GM12878 (cell line): Measurements from ENCODE around the gene STX7. TPM values are rescaled to one million over a fixed set of nuclear protein-coding genes. Genes with fewer than 3 reads are reported as not detected.

Source experiments
- ATAC-seq: fragments of 200-7000 bp; cut with Tn5 transposase; 3 replicates; pipeline ENCODE4 v1.9.1; 2020; ENCODE audit warnings: mild to moderate bottlenecking, moderate library complexity
- BruUV-seq: library from RNA; stranded (reverse); fragments of 400-500 nt; replicated peaks from 2 replicates; lab custom pipeline; 2021; lab: Mats Ljungman, UMichigan
- CTCF ChIA-PET: fragments of 300-600 bp; sonication (Branson Sonifier 250); formaldehyde crosslinking; extraction: SDS; loops from one replicate; lab custom pipeline; 2021; ENCODE audit warnings: inconsistent platforms; lab: Yijun Ruan, JAX
- POLR2A ChIA-PET: fragments of 350-600 bp; formaldehyde crosslinking; extraction: SDS; loops from one replicate; lab custom pipeline; 2021; ENCODE audit warnings: inconsistent platforms; lab: Charles Lee
- RAD21 ChIA-PET: fragments of 300-600 bp; sonication (Branson Sonifier 250); formaldehyde crosslinking; loops from one replicate; lab custom pipeline; 2023; ENCODE audit warnings: antibody characterized with exemption; ENCODE audit not compliant: unreplicated experiment; lab: Charles Lee
- SMC1A ChIA-PET: fragments of 300-600 bp; sonication (Branson Sonifier 250); formaldehyde crosslinking; loops from one replicate; lab custom pipeline; 2023; ENCODE audit not compliant: unreplicated experiment, uncharacterized antibody; lab: Charles Lee
- DNase-seq: peaks from one replicate; pipeline ENCODE4 v3.0.0-alpha.2; 2011; ENCODE audit warnings: low read depth, low spot score
- FAIRE-seq: peaks from 3 replicates; lab custom pipeline; 2011; peaks lifted over from hg19 to GRCh38; lab: Jason Lieb, UNC
- H2AFZ ChIP-seq: 2 replicates; pipeline ENCODE4 v1.6.0; 2011; ENCODE audit warnings: low read depth, low read length, control low read depth; ENCODE audit not compliant: control insufficient read depth
- H3K27ac ChIP-seq: 2 replicates; pipeline ENCODE4 v1.5.1; 2011; ENCODE audit warnings: control low read depth; ENCODE audit not compliant: control insufficient read depth, insufficient read depth
- H3K27me3 ChIP-seq, 2 experiments: replicated peaks in 1 of 2; 2 replicates each; pipeline versions ENCODE4 v1.6.0 to v1.6.1; 2011; ENCODE audit warnings: low read length in 1 of 2; ENCODE audit not compliant: control insufficient read depth in 2 of 2, insufficient read depth in 2 of 2
- H3K36me3 ChIP-seq, 2 experiments: 2 replicates each; pipeline ENCODE4 v1.5.1; 2011; ENCODE audit warnings: low read length in 1 of 2; ENCODE audit not compliant: control insufficient read depth in 2 of 2, insufficient read depth in 2 of 2
- H3K4me1 ChIP-seq: 2 replicates; pipeline ENCODE4 v1.6.1; 2011; ENCODE audit warnings: mild to moderate bottlenecking, low read length, moderate library complexity, mixed read lengths; ENCODE audit not compliant: control insufficient read depth, insufficient read depth
- H3K4me2 ChIP-seq: 2 replicates; pipeline ENCODE4 v1.6.0; 2011; ENCODE audit warnings: control low read depth; ENCODE audit not compliant: control insufficient read depth, insufficient read depth
- H3K4me3 ChIP-seq: fragments of 200-600 bp; sonication (generic); 2 replicates; pipeline ENCODE4 v1.5.1; 2016
- H3K79me2 ChIP-seq: 2 replicates; pipeline ENCODE4 v1.6.0; 2011; ENCODE audit warnings: low read length; ENCODE audit not compliant: control insufficient read depth, insufficient read depth
- H3K9ac ChIP-seq: 2 replicates; pipeline ENCODE4 v1.8.0; 2011; ENCODE audit warnings: low read length, control low read depth, mixed read lengths; ENCODE audit not compliant: control insufficient read depth, insufficient read depth
- H3K9me3 ChIP-seq: replicated peaks from 3 replicates; pipeline ENCODE4 v1.5.1; 2011; ENCODE audit warnings: mild to moderate bottlenecking, low read length; ENCODE audit not compliant: control insufficient read depth, insufficient read depth
- H4K20me1 ChIP-seq: 2 replicates; pipeline ENCODE4 v1.6.0; 2011; ENCODE audit not compliant: control insufficient read depth, insufficient read depth
- CEBPZ ChIP-seq: fragments of 150-350 bp; IDR thresholded peaks from 2 replicates; pipeline ENCODE4 v1.6.1; 2016; ENCODE audit warnings: low read depth, low read length
- CHD4 ChIP-seq: fragments of 200-600 bp; sonication (generic); IDR thresholded peaks from 2 replicates; pipeline ENCODE4 v1.6.1; 2016; ENCODE audit warnings: mild to moderate bottlenecking
- E2F8 ChIP-seq: fragments of 450-650 bp; IDR thresholded peaks from 2 replicates; pipeline ENCODE4 v1.6.1; 2018; ENCODE audit warnings: mild to moderate bottlenecking, low read depth, moderate library complexity; ENCODE audit not compliant: partially characterized antibody
- FOS ChIP-seq: IDR thresholded peaks from 3 replicates; pipeline ENCODE4 v1.6.1; 2011; ENCODE audit warnings: borderline replicate concordance; ENCODE audit not compliant: insufficient read length; ENCODE audit errors: extremely low read depth
- RBBP5 ChIP-seq: fragments of 200-600 bp; sonication (generic); conservative IDR thresholded peaks from 2 replicates; pipeline ENCODE4 v1.6.1; 2016
- TCF7 ChIP-seq: IDR thresholded peaks from 2 replicates; pipeline ENCODE4 v1.6.1; 2014; ENCODE audit warnings: antibody characterized with exemption, borderline replicate concordance
- ZBTB4 ChIP-seq: fragments of 450-650 bp; formaldehyde crosslinking; IDR thresholded peaks from 2 replicates; pipeline ENCODE4 v1.4.0; 2022; ENCODE audit warnings: mild to moderate bottlenecking, moderate library complexity
- ZBTB40 ChIP-seq: fragments of 450-650 bp; IDR thresholded peaks from 2 replicates; pipeline ENCODE4 v1.6.1; 2016; ENCODE audit warnings: mild to moderate bottlenecking, moderate library complexity, borderline replicate concordance
- WGBS: methylation state at CpG from one replicate; pipeline ENCODE4 v1.1.6; 2016; ENCODE audit warnings: low lambda C conversion rate; ENCODE audit not compliant: insufficient replicate concordance, insufficient coverage; ENCODE audit errors: missing lambda C conversion rate; 5-methylcytosine and 5-hydroxymethylcytosine counted together
- in situ Hi-C: fragments of 300-500 bp; cut with MboI; formaldehyde crosslinking; loops from 9 replicates; pipeline ENCODE4 v1.14.3; 2018; ENCODE audit warnings: mixed read lengths
- intact Hi-C: fragments of 100-400 bp; cut with micrococcal nuclease; formaldehyde crosslinking; loops from one replicate; pipeline ENCODE4 v1.14.2; 2022; ENCODE audit not compliant: unreplicated experiment
- polyA plus RNA-seq, 11 experiments: library from polyadenylated mRNA; depleted of rRNA in 4 of 11; unstranded in 6 of 11; stranded (reverse) in 5 of 11; fragments of >200 nt; fragmentation: Nextera tagmentation in 4 of 11; fragmentation: Illumina TruSeq in 1 of 11; extraction: Ambion mirVana in 4 of 11; extraction: Trizol in 1 of 11; gene quantifications; 1 replicate in 1 of 11; 2 replicates in 10 of 11; pipeline versions ENCODE4 v1.2.1 to v1.2.3, GENCODE V29; 2011 to 2016; ENCODE audit warnings: inconsistent platforms in 2 of 11, missing spikeins in 2 of 11, low read depth in 1 of 11
- total RNA-seq, 4 experiments: library from RNA; depleted of rRNA in 3 of 4; stranded (reverse); fragments of >200 nt in 3 of 4; fragmentation: Illumina TruSeq in 1 of 4; extraction: Trizol in 1 of 4; gene quantifications; 2 replicates each; pipeline versions ENCODE4 v1.2.1 to v1.2.3, GENCODE V29; 2013 to 2021

The STX7 gene
- total and polyA plus RNA-seq, 10 of the 15 experiments (the other 5 are each of a cell fraction or from before 2014, with no cell fraction given) = 26.5 to 75.5 (median 51.3) TPM

GRCh38 chr6:132430110-132430509 is 82.8 kb downstream of the STX7 start:
- Histone ChIP-seq H3K9ac (no peak overlapping the region), H3K9me3 (peaks cover 2% of the 10 kb centered on the region; the same call in 1 of the 3 replicates), H2AFZ (no peak overlapping the region), H4K20me1 (no peaks in the 10 kb centered on the region)
- ChIA-PET RAD21 (interaction anchor here (0.9 kb wide), 1 partner anchor 129 kb away, joined by 4 read pairs; no protein-coding TSS in a partner anchor), POLR2A (no interaction called here)
- 47% methylated on average over 2 of the region's 2 CpGs for WGBS
- in situ Hi-C loops = no loop called here
- BruUV-seq = no TSS peak
- no peak for DNase-seq
- no peak for TF ChIP-seq E2F8
- TF ChIP-seq TCF7 = no peak
- no peak for TF ChIP-seq CHD4
- no peak for TF ChIP-seq ZBTB4 (CRISPR knock-in tag)
- no peak for TF ChIP-seq RBBP5
- TF ChIP-seq ZBTB40 = no peak
- no peak for TF ChIP-seq CEBPZ
- no peak for TF ChIP-seq FOS
- TF ChIP-seq, all 136 proteins: peak for 0
- Histone ChIP-seq H3K4me3 (no peak overlapping the region), H3K27me3 (no peaks in the 10 kb centered on the region), H3K36me3 (no peaks in the 10 kb centered on the region), H3K4me2 (no peak overlapping the region), H3K4me1 (no peaks in the 10 kb centered on the region), H3K27ac (no peak overlapping the region), H3K79me2 (no peaks in the 10 kb centered on the region)
- SMC1A ChIA-PET = interaction anchor here (0.5 to 1.4 kb wide), 2 partner anchors 25 to 578 kb away, joined by 3 read pairs; no protein-coding TSS in a partner anchor
- intact Hi-C loops = no loop called here
- no peak for ATAC-seq
- CTCF ChIA-PET = no interaction called here
- no peak for FAIRE-seq
